ENCODE measurements around the gene CFLAR. TPM values are rescaled to one million over a fixed set of nuclear protein-coding genes. Genes with fewer than 3 reads are reported as not detected.

CFLAR gene
- total and polyA plus RNA-seq, 9 of the 15 experiments (the other 6 are each of a cell fraction or from before 2014, with no cell fraction given): 27.5 to 102 (median 54.0) TPM

DNA sequence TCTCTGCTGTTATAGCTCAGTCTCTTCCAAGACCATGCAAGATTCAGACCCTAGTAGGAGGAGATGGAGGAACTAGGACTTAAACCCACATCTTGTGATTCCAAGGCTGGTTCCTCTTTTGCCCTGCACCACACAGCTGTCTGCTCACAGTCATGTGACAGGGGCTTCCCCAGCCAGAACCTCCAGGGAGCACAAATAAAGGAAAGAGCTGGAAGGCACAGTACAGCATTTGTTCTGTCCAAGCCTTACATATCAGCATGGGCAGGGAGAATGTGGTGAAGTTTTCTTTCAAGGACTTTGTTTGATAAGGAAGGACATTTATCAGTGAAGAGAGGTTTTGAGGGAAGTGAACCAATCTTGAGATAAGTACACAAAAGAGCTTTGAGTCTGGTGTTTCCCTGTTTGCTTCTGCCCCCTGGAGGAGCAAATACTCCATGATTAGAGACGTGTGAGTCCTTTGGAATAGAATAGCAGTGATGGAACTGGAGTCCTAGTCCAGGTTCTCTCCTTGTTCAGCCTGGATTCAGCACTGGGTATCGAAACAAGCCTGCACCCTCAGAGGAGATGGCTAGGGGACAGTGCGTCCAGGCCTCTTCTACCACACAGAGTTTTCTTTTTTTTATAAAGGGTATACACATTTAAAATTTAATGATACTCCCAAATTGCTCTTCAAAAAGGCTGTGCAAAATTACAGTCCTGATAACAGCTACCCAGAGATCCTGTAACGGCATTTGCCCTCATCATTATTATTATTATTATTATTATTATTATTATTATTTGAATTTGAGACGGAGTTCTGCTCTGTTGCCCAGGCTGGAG is 42.4 kb downstream of the CFLAR start (continued):
- TF ChIP-seq ZNF778 (CRISPR knock-in tag; IDR thresholded peaks at IDR 0.05) (no peak), TBP (optimal IDR thresholded peaks at IDR 0.05; ENCODE audit: low read depth, low read length) (no peak), ADNP (tag; IDR thresholded peaks at IDR 0.05) (0 out of 2 replicates have a peak, but pooled peaks have one; percentile 37), NR1H2 (CRISPR knock-in tag; IDR thresholded peaks at IDR 0.05) (no peak), ESRRA (IDR thresholded peaks at IDR 0.05; ENCODE audit: borderline replicate concordance, low read depth) (peak; percentile 84), ZNF146 (CRISPR knock-in tag; IDR thresholded peaks at IDR 0.05; ENCODE audit: unreplicated experiment) (no peak), ELF1 (tag; IDR thresholded peaks at IDR 0.05) (peak; percentile 55), FOXP4 (CRISPR knock-in tag; IDR thresholded peaks at IDR 0.05; ENCODE audit: borderline replicate concordance) (no peak), KLF1 (tag; IDR thresholded peaks at IDR 0.05) (no peak), ZBTB43 (CRISPR knock-in tag; IDR thresholded peaks at IDR 0.05) (no peak), ZNF212 (CRISPR knock-in tag; IDR thresholded peaks at IDR 0.05) (no peak), DMBX1 (CRISPR knock-in tag; IDR thresholded peaks at IDR 0.05; ENCODE audit: borderline replicate concordance) (no peak), NRF1 (conservative IDR thresholded peaks at IDR 0.05 in 1 of 2, IDR thresholded peaks at IDR 0.05 in 1 of 2) (peak; percentile 22 to 43; a peak in 2 of 4 replicates), ZNF77 (CRISPR knock-in tag; IDR thresholded peaks at IDR 0.05) (no peak), HBP1 (CRISPR knock-in tag; IDR thresholded peaks at IDR 0.05) (no peak), SNIP1 (IDR thresholded peaks at IDR 0.05; ENCODE audit: low read depth) (no peak)
- TF ChIP-seq, protein P1, sequence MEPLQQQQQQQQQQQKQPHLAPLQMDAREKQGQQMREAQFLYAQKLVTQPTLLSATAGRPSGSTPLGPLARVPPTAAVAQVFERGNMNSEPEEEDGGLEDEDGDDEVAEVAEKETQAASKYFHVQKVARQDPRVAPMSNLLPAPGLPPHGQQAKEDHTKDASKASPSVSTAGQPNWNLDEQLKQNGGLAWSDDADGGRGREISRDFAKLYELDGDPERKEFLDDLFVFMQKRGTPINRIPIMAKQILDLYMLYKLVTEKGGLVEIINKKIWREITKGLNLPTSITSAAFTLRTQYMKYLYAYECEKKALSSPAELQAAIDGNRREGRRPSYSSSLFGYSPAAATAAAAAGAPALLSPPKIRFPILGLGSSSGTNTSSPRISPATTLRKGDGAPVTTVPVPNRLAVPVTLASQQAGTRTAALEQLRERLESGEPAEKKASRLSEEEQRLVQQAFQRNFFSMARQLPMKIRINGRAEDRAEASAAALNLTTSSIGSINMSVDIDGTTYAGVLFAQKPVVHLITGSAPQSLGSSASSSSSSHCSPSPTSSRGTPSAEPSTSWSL (CRISPR knock-in tag; IDR thresholded peaks at IDR 0.05; ENCODE audit: borderline replicate concordance): no peak
- TF ChIP-seq, protein P2, sequence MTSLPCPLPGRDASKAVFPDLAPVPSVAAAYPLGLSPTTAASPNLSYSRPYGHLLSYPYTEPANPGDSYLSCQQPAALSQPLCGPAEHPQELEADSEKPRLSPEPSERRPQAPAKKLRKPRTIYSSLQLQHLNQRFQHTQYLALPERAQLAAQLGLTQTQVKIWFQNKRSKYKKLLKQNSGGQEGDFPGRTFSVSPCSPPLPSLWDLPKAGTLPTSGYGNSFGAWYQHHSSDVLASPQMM (CRISPR knock-in tag; IDR thresholded peaks at IDR 0.05): no peak

Measured in K562 (cell line).